Activated T-helper 1 cell treated with anti-CD3 and anti-CD28 coated beads, Interleukin-2, amount 50 U/mL, for 16 hours (primary cell): Measurements from ENCODE around the gene ARL5C.

Source experiments
- DNase-seq, 2 donors: peaks; one replicate each; pipeline ENCODE4 v3.0.0-alpha.2; 2020; ENCODE audit warnings: low read depth in 1 of 2, low spot score in 1 of 2

The ARL5C gene

GRCh38 chr17:39165841-39166349 lies at the start of gene ARL5C:
Gene ARL5C, minus strand, starts transcription at chr17:39166161. Its CDS starts 401 bp downstream, at chr17:39165760.
- DNase-seq, result no peak

- DNase-seq, result no peak
Observed at GRCh38 chr17:39213852-39214251, 47.9 kb upstream of the ARL5C start.

- no peak for DNase-seq
Observed at GRCh38 chr17:39212841-39213480, 47.0 kb upstream of the ARL5C start.

GRCh38 chr17:39212195-39212810 lies 46.3 kb upstream of the ARL5C start:
- DNase-seq, result no peak

- no peak for DNase-seq
Observed at GRCh38 chr17:39210093-39210434, 44.1 kb upstream of the ARL5C start.

GRCh38 chr17:39209317-39210092 lies 43.5 kb upstream of the ARL5C start:
- peak in 1 of 2 donors; percentile 60 for DNase-seq

GRCh38 chr17:39208893-39209292 lies 42.9 kb upstream of the ARL5C start:
- no peak for DNase-seq

GRCh38 chr17:39208136-39208535 lies 42.2 kb upstream of the ARL5C start:
- DNase-seq, result no peak

GRCh38 chr17:39205112-39205526 lies 39.2 kb upstream of the ARL5C start:
- DNase-seq, result no peak

GRCh38 chr17:39204245-39204644 lies 38.3 kb upstream of the ARL5C start:
- DNase-seq, result no peak

GRCh38 chr17:39200957-39201510 lies 35.1 kb upstream of the ARL5C start:
- DNase-seq, result no peak

GRCh38 chr17:39200070-39200879 lies 34.3 kb upstream of the ARL5C start, which contains the start of gene RPL19:
Gene RPL19, plus strand, starts transcription at chr17:39200283. Its CDS starts 62 bp downstream, at chr17:39200345.
- peak; percentile 65 to 70 for DNase-seq

GRCh38 chr17:39199820-39200069 lies 33.8 kb upstream of the ARL5C start:
- peak; percentile 70 to 78 for DNase-seq

GRCh38 chr17:39198186-39198566 lies 32.2 kb upstream of the ARL5C start:
- no peak for DNase-seq

- peak; percentile 40 to 60 for DNase-seq
Observed at GRCh38 chr17:39197380-39198185, 31.6 kb upstream of the ARL5C start, which contains the start of gene CACNB1. Gene CACNB1, minus strand, starts transcription at chr17:39197669. Its CDS starts 174 bp downstream, at chr17:39197495.

- no peak for DNase-seq
Observed at GRCh38 chr17:39196808-39197291, 30.9 kb upstream of the ARL5C start.

- no peak for DNase-seq
Observed at GRCh38 chr17:39196241-39196807, 30.4 kb upstream of the ARL5C start.

GRCh38 chr17:39195568-39196160 lies 29.7 kb upstream of the ARL5C start:
- DNase-seq, result no peak

- DNase-seq, result no peak
Observed at GRCh38 chr17:39194985-39195524, 29.1 kb upstream of the ARL5C start.
